Neutrophil (primary cell): ENCODE results near the gene HSPE1.
A peak's percentile ranks its signal among the peaks of the same experiment; 100 is the strongest.

ENCODE experiments used
- H3K27ac ChIP-seq: fragments of 200-600 bp; sonication (generic); 2 replicates; pipeline ENCODE4 v1.5.1; 2016; ENCODE audit warnings: mild to moderate bottlenecking, moderate library complexity
- H3K27me3 ChIP-seq: fragments of 200-600 bp; sonication (generic); 2 replicates; pipeline ENCODE4 v1.6.0; 2016; ENCODE audit warnings: mild to moderate bottlenecking
- H3K36me3 ChIP-seq: fragments of 200-600 bp; sonication (generic); 2 replicates; pipeline ENCODE4 v1.5.1; 2017
- H3K4me1 ChIP-seq, 2 experiments: fragments of 200-600 bp in 1 of 2; sonication (generic) in 1 of 2; 1 replicate in 1 of 2; 2 replicates in 1 of 2; pipeline versions ENCODE4 v1.5.1 to v1.6.1; 2013 to 2016; ENCODE audit warnings: low read depth in 1 of 2, low read length in 1 of 2, mild to moderate bottlenecking in 1 of 2, moderate library complexity in 1 of 2; ENCODE audit not compliant: control insufficient read depth in 1 of 2, insufficient read depth in 1 of 2
- H3K4me3 ChIP-seq, 2 experiments: fragments of 200-600 bp in 1 of 2; sonication (generic) in 1 of 2; 1 replicate in 1 of 2; 2 replicates in 1 of 2; pipeline ENCODE4 v1.5.1; 2013 to 2016; ENCODE audit warnings: low read depth in 1 of 2, low read length in 1 of 2, mild to moderate bottlenecking in 1 of 2, moderate library complexity in 1 of 2
- H3K9me3 ChIP-seq: fragments of 200-600 bp; sonication (generic); 2 replicates; pipeline ENCODE4 v1.5.1; 2016
- TF ChIP-seq, protein P1 (sequence below): fragments of 200-600 bp; sonication (generic); IDR thresholded peaks from 2 replicates; pipeline ENCODE4 v1.5.1; 2016; ENCODE audit warnings: antibody characterized with exemption

HSPE1 gene

GRCh38 chr2:197495433-197496134 is 4.6 kb upstream of the HSPE1 start:
- Histone ChIP-seq H3K27ac (no peak overlapping the region), H3K9me3 (no peaks in the 10 kb centered on the region), H3K27me3 (no peaks in the 10 kb centered on the region), H3K36me3 (peaks cover 17% of the 10 kb centered on the region), H3K4me3 (no peak overlapping the region), H3K4me1 (peaks cover 21 to 23% of the 10 kb centered on the region in 2 experiments)
- TF ChIP-seq, protein P1, sequence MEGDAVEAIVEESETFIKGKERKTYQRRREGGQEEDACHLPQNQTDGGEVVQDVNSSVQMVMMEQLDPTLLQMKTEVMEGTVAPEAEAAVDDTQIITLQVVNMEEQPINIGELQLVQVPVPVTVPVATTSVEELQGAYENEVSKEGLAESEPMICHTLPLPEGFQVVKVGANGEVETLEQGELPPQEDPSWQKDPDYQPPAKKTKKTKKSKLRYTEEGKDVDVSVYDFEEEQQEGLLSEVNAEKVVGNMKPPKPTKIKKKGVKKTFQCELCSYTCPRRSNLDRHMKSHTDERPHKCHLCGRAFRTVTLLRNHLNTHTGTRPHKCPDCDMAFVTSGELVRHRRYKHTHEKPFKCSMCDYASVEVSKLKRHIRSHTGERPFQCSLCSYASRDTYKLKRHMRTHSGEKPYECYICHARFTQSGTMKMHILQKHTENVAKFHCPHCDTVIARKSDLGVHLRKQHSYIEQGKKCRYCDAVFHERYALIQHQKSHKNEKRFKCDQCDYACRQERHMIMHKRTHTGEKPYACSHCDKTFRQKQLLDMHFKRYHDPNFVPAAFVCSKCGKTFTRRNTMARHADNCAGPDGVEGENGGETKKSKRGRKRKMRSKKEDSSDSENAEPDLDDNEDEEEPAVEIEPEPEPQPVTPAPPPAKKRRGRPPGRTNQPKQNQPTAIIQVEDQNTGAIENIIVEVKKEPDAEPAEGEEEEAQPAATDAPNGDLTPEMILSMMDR: no peak

DNA sequence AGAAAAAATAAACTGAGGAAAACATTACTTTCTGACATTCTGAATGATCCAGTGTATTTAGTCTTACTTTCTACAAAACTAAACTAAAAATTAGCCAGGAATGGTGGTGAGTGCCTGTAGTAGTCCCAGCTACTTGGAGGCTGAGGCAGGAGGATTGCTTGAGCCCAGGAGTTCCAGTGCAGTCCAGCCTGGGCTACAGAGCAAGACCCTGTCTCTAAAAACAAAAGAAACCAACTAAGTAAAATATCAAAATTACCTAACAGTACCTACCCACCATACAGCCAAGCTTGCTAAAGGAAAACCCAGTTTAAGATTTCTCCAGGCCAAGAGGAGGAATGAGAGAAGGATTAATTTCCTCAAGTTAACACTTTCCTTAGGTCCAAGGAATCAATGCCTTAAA is 3.5 kb upstream of the HSPE1 start:
- no peaks in the 10 kb centered on the region for H3K9me3 ChIP-seq
- H3K27me3 ChIP-seq: no peaks in the 10 kb centered on the region
- TF ChIP-seq, protein P1: no peak
- H3K4me1 ChIP-seq: peaks cover 30 to 31% of the 10 kb centered on the region in 2 experiments
- no peak overlapping the region for H3K27ac ChIP-seq
- no peak overlapping the region for H3K4me3 ChIP-seq
- peaks cover 16% of the 10 kb centered on the region for H3K36me3 ChIP-seq

DNA sequence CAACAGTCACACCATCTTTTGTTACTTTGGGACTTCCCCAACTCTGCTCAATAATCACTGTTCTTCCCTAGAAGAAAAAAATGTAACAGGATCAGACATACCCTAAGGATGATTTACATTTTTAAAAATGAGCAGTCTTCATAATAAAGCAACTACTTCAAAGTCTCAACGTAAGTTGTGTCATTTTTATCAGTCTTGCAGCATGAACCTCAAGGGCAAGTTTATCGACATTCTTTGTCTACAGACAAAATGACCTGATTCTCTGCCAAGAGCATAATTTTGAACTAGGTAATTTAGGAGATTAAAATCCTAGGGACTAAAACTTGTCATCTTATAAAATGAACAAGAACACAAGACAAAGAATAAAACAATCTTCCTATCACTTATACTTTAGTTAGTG is 2.9 kb upstream of the HSPE1 start:
- TF ChIP-seq, protein P1: no peak
- Histone ChIP-seq H3K4me1 (peaks cover 30 to 31% of the 10 kb centered on the region in 2 experiments), H3K9me3 (no peaks in the 10 kb centered on the region), H3K4me3 (no peak overlapping the region), H3K36me3 (peaks cover 10% of the 10 kb centered on the region), H3K27ac (no peak overlapping the region), H3K27me3 (no peaks in the 10 kb centered on the region)

DNA sequence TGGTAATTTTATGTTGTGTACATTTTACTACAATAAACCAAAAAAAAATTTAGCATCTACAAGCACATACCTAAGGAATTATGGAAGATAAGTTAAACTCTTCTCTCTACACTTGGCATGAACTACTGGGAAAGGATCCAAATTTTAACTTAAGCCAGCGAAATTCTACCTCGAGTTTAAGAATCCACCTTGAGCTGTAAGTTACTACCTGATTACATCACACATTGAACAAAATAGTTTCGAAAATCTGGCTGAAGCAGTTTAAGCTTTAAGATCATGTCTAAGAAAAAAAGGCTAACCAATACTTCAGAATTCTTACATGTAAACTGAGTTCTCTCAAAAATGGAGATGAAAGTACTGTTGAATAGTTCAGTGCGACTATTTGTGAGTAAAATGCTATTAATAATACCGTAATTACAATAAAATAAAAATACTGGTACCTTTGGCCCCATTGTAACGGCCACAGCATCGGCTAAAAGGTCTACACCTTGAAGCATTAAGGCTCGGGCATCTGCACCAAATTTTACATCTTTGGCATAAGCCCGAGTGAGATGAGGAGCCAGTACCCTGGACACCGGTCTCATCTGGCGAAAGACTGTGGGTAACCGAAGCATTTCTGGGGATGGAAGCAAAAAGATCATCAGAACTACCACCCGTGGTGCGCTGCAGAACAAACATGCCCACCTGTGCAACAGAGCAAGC is 1.8 kb upstream of the HSPE1 start:
- Histone ChIP-seq H3K9me3 (no peaks in the 10 kb centered on the region), H3K4me3 (peak overlapping the region; percentile 91 to 98), H3K36me3 (peaks cover 5% of the 10 kb centered on the region), H3K4me1 (peaks cover 30 to 31% of the 10 kb centered on the region in 2 experiments), H3K27ac (peak overlapping the region; percentile 93), H3K27me3 (no peaks in the 10 kb centered on the region)
- TF ChIP-seq, protein P1: no peak

DNA sequence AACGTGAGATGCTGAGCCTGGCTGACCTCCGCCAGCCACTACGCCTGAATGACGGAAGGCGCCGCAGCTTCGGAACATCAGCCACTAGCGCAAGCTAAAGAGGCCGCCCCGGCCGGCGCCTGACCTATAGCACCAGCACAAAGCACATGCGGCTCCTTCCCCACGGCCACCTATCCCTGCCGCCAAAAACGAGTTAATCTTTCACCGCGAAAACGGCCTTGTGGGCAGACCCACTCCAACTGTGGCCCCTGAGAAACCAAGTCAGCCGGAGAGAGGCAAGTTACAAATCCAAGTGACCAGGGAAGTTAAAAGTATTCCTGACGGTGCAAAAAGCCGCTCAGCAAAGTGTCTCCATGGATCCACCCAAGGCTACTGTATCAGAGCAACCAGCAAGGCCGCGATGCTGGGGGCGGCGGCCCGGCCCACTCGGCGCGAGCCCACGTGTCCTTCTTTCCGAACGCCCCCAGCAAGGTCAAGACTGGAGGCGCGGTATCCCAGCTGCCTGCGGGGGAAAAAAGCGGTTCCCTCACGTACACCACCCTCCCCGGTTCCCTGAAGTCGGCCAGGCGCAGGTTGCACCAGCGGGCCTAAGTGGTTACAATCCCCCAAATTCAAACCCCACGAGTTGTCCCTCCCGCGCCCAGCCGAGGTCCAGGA is 1.1 kb upstream of the HSPE1 start:
- Histone ChIP-seq H3K27me3 (no peaks in the 10 kb centered on the region), H3K9me3 (no peaks in the 10 kb centered on the region), H3K4me1 (peaks cover 30 to 31% of the 10 kb centered on the region in 2 experiments), H3K27ac (peak overlapping the region; percentile 93), H3K36me3 (peaks cover 5% of the 10 kb centered on the region), H3K4me3 (peak overlapping the region; percentile 91 to 98)
- TF ChIP-seq, protein P1: no peak
